NCI-H2196 (cell line): ENCODE measurements around the gene TRIO.

Source experiments
- DNase-seq: peaks from one replicate; lab custom pipeline; 2025; ENCODE audit not compliant: unreplicated experiment; lab: John Stamatoyannopoulos, UW

Gene TRIO

GRCh38 chr5:14219800-14220512, 76.8 kb downstream of the TRIO start:
- DNase-seq = no peak

- DNase-seq = no peak
These were observed 77.5 kb downstream of the TRIO start for GRCh38 chr5:14220642-14221041.

GRCh38 chr5:14221732-14222131, 78.6 kb downstream of the TRIO start:
- no peak for DNase-seq

- no peak for DNase-seq
These were observed 79.1 kb downstream of the TRIO start for GRCh38 chr5:14222206-14222605.

GRCh38 chr5:14223372-14223771, 80.2 kb downstream of the TRIO start:
- DNase-seq = no peak

GRCh38 chr5:14225173-14225834, 82.2 kb downstream of the TRIO start:
- no peak for DNase-seq

- no peak for DNase-seq
These were observed 83.0 kb downstream of the TRIO start for GRCh38 chr5:14226149-14226548.

GRCh38 chr5:14226554-14226953, 83.4 kb downstream of the TRIO start:
- no peak for DNase-seq

GRCh38 chr5:14226992-14227391, 83.8 kb downstream of the TRIO start:
- no peak for DNase-seq

- DNase-seq = no peak
These were observed 84.4 kb downstream of the TRIO start for GRCh38 chr5:14227513-14227912.

GRCh38 chr5:14228219-14228618, 85.1 kb downstream of the TRIO start:
- no peak for DNase-seq

- no peak for DNase-seq
These were observed 86.0 kb downstream of the TRIO start for GRCh38 chr5:14229181-14229580.

- DNase-seq = no peak
These were observed 86.6 kb downstream of the TRIO start for GRCh38 chr5:14229734-14230133.

- DNase-seq = no peak
These were observed 88.0 kb downstream of the TRIO start for GRCh38 chr5:14231156-14231555.

GRCh38 chr5:14231890-14232289, 88.7 kb downstream of the TRIO start:
- no peak for DNase-seq

GRCh38 chr5:14234204-14234603, 91.1 kb downstream of the TRIO start:
- DNase-seq = no peak

- DNase-seq = no peak
These were observed 92.7 kb downstream of the TRIO start for GRCh38 chr5:14235872-14236271.

- DNase-seq = no peak
These were observed 93.6 kb downstream of the TRIO start for GRCh38 chr5:14236757-14237156.

GRCh38 chr5:14237317-14238086, 94.4 kb downstream of the TRIO start:
- DNase-seq = no peak

GRCh38 chr5:14238272-14238671, 95.1 kb downstream of the TRIO start:
- DNase-seq = no peak

- DNase-seq = no peak
These were observed 96.3 kb downstream of the TRIO start for GRCh38 chr5:14239404-14239803.

GRCh38 chr5:14239951-14240350, 96.8 kb downstream of the TRIO start:
- DNase-seq = no peak
